GM21723 (cell line): ENCODE data around the gene ABCF3.

Experiments used
- ATAC-seq: cut with Tn5 transposase; IDR thresholded peaks from one replicate; pipeline ENCODE4 v1.9.1; 2021; ENCODE audit warnings: mild to moderate bottlenecking, moderate library complexity; ENCODE audit not compliant: unreplicated experiment

ABCF3 gene

GRCh38 chr3:184167786-184168185, 18.2 kb upstream of the ABCF3 start:
- ATAC-seq: no peak

GRCh38 chr3:184168363-184169120, 17.5 kb upstream of the ABCF3 start:
- no peak for ATAC-seq

DNA sequence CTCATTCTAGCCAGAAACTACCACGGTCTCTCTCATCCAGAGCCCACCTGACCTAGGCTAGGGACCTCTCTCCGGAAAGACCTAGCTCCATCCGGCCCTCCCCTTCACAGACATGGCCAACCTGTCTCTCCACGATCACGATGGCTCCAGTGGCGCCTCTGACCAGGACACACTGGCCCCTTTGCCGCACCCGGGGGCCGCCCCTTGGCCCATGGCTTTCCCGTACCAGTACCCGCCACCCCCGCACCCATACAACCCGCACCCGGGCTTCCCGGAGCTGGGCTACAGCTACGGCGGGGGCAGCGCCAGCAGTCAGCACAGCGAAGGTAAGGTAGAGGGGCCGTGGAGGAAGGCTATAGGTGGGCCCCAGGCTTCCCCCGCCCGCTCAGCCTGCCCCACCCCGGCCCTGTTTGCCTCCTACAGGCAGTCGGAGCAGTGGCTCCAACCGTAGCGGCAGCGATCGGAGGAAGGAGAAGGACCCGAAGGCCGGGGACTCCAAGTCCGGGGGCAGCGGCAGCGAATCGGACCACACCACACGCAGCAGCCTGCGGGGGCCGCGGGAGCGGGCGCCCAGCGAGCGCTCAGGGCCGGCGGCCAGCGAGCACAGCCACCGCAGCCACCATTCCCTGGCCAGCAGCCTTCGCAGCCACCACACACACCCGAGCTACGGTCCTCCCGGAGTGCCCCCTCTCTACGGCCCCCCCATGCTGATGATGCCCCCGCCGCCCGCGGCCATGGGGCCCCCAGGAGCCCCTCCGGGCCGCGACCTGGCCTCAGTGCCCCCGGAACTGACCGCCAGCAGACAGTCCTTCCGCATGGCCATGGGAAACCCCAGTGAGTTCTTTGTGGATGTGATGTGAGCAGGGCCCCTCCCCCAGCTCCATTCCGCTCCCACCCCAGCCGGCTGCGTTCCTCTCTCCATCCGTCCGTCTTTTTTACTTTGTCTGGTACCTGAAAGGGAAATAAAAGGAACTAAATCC, 15.8 kb upstream of the ABCF3 start:
- no peak for ATAC-seq

GRCh38 chr3:184171562-184171961, 14.4 kb upstream of the ABCF3 start:
- ATAC-seq: no peak

- ATAC-seq: no peak
These were observed 13.2 kb upstream of the ABCF3 start for GRCh38 chr3:184172681-184173373.

GRCh38 chr3:184173374-184173722, 12.7 kb upstream of the ABCF3 start:
- no peak for ATAC-seq

DNA sequence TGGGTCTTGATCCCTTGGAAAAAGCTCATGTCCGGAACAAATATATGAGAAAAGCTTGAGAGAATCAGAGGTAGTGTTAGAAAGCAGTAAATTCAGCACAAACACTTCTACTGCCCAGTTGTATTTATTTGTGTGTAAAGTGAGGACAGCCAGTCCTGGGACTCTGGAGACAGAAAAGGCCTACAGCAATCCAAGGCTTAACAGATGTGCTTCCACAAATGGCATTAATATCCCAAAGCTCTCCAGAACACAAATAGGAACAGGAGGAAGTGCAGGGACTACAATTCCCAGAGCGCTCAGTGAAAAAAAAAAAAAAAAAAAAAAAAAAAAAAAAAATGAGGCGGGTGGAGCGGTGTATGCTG, 11.7 kb upstream of the ABCF3 start:
- peak; percentile 6 for ATAC-seq

GRCh38 chr3:184174646-184175492, 11.1 kb upstream of the ABCF3 start, which contains the start of gene AP2M1:
Gene AP2M1 (plus strand): TSS chr3:184174855. CDS start chr3:184176994, 2,139 bp downstream.
- peak; percentile 96 for ATAC-seq

DNA sequence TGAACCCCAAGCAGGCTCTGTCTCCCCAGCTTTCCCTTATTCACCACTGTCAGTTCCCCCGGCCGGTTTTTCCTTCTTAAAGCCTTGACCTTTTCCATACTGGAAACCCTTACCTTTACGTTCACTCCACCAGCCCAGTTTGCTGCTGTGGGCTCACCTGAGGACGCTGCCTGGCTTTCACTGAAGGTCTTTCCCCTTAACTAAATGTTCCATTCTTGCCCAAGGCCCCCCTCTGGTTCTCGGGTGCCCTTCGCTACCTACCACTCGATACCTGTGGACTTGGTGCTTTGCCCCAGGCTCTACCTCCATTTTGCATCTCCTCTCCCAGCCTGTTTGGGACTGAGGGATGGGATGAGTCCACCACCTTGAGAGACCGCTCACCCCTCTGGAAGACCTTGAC, 10.5 kb upstream of the ABCF3 start:
- ATAC-seq: no peak

DNA sequence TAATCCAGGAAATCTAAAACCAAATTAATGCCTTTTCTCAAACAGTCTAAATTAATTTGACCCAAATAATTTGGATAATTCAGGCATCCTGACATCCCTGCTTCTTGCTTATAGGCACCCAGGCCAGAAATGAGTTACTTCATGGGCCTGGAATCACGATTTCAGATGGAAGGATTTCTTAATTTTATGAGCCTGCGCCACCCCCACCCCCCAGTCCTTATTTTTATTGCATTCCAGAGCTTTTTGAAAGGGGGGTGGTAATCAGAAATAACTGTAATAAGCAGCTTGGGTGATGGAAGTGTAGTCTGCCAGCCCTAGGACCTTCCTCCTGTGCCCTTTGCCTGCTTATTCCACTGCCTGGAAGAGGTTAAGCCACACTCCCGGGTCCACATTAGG, 10.0 kb upstream of the ABCF3 start:
- ATAC-seq: no peak

- no peak for ATAC-seq
These were observed 9.3 kb upstream of the ABCF3 start for GRCh38 chr3:184176377-184177330.

DNA sequence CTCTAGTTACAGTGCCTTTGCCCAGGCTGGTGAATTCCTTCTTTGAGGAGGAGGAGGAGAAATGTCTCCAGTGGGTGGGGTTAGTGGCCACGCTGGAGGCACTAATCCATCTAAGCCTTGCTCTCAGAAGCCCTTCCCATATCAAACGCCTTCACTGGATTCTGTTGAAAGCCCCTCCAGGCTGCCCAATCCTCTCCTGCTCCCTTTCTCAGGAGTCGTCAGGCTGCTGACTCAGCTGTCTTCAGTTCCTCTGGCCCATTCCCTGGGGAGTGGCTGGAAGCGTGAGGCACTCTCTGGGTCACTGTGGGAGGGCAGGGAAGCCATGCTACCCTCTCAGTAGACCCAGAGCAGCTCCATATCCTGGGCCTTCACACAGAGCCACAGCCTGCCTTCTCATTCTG, 8.7 kb upstream of the ABCF3 start:
- no peak for ATAC-seq

DNA sequence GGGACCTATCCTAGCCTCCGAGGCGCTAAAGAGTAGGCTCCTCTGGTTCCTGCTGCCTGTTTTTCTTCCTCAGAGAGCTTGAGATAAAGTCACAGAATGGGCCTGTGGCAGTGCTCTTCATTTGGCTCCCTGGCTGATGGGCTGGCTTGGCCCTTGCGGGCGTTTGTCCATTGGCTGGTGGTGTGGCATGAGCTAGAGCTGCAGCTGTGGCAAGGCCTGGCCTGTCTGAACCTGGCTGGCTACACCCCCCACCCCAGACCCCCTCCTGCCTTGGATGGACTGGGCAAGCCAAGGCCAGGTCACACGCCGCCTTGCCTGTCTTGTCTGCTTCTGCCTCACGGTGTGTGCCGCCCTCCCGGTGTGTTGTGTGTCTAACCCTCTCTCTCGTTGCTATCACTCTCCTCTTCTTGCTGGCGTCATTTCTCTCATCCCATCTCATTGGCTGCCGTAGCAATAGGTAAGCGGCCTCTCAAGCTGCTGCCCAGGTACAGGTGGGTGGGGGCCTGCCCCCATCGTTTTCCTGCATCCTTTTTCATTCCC, 8.2 kb upstream of the ABCF3 start:
- ATAC-seq: no peak

DNA sequence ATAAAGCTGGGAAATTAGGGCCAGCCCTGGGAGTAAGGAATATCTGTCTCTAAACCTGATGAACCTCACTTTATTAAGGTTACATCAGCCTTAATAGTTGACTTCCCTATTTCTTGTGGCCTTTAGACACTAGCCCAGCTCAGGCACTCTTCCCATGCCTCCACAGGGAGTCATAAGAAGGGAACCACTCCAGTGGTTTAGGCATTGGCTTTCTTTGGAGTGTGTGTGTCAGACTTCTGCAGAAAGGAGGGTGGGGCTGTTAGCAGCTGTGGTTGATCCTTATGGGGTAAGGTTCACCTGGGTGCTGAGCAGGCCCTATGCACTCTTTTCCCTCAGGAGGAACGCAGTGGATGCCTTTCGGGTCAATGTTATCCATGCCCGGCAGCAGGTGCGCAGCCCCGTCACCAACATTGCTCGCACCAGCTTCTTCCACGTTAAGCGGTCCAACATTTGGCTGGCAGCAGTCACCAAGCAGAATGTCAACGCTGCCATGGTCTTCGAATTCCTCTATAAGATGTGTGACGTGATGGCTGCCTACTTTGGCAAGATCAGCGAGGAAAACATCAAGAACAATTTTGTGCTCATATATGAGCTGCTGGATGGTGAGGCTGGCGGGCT, 7.4 kb upstream of the ABCF3 start:
- no peak for ATAC-seq

DNA sequence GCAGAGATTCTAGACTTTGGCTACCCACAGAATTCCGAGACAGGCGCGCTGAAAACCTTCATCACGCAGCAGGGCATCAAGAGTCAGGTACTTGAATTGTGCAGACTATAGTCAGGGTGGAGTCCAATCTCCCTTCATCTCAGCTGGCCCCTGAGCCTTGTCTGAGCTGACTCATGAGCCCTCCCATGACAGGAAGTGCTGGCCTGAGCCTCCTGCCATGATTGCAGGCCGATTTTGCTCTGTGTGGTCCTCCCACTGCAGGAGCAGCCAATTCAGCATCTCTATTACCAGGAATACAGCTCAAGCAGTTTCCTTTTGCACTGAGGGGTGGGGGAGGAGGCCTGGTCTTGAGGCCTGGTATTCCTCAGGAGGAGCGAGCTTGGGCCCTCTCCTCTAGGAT, 5.8 kb upstream of the ABCF3 start:
- no peak for ATAC-seq

- no peak for ATAC-seq
These were observed 4.4 kb upstream of the ABCF3 start for GRCh38 chr3:184181596-184181995.

DNA sequence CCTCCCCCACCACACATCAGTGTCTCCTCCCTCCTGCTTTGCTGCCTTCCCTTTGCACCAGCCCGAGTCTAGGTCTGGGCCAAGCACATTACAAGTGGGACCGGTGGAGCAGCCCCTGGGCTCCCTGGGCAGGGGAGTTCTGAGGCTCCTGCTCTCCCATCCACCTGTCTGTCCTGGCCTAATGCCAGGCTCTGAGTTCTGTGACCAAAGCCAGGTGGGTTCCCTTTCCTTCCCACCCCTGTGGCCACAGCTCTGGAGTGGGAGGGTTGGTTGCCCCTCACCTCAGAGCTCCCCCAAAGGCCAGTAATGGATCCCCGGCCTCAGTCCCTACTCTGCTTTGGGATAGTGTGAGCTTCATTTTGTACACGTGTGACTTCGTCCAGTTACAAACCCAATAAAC, 2.3 kb upstream of the ABCF3 start:
- ATAC-seq: no peak

DNA sequence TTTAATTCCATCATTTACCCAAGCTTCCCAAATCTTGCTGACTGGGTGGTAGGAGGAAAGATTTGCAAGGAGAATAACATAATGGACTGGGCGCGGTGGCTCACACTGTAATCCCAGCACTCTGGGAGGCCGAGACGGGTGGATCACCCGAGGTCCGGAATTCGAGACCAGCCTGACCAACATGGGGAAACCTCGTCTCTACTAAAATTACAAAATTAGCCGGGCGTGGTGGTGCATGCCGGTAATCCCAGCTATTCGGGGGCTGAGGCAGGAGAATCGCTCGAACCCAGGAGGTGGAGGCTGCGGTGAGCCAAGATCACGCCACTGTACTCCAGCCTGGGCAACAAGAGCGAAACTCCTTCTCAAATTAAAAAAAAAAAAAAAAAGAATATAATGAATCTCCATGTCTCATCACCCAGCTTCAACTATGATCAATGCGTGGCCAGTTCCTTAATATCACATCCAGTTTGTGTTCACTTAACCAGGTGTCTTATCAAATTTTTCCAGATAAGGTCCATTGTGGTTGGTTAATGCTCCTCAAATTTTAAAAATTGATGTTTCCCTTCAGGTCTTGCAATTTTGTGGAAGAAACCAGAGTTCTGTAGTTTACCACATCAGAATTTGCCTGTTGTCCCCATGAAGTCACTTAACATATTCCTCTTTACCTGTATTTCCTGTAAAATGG, 1.3 kb upstream of the ABCF3 start:
- ATAC-seq: no peak
